HepG2 (cell line): Measurements from ENCODE around the gene FITM1. TPM values are rescaled to one million over a fixed set of nuclear protein-coding genes. Genes with fewer than 3 reads are reported as not detected.
A peak's percentile ranks its signal among the peaks of the same experiment; 100 is the strongest.

ENCODE experiments used
- ARHGAP35 ChIP-seq: sonication (generic); formaldehyde crosslinking; IDR thresholded peaks from 2 replicates; pipeline ENCODE4 v1.9.0; 2022; ENCODE audit warnings: mild to moderate bottlenecking, inconsistent platforms, moderate library complexity, missing genetic modification reagents, borderline replicate concordance
- ATF7-NPFF ChIP-seq: sonication (generic); formaldehyde crosslinking; IDR thresholded peaks from 2 replicates; pipeline ENCODE4 v1.8.1; 2023; ENCODE audit warnings: mild to moderate bottlenecking, low read depth, missing genetic modification reagents, moderate library complexity
- BRD4 ChIP-seq: sonication (generic); formaldehyde crosslinking; IDR thresholded peaks from 2 replicates; pipeline ENCODE4 v1.4.0; 2020; ENCODE audit warnings: missing genetic modification reagents
- CCAR2 ChIP-seq: fragments of 200-400 bp; formaldehyde crosslinking; optimal IDR thresholded peaks from 2 replicates; pipeline ENCODE3; 2018; ENCODE audit warnings: low read depth, mild to moderate bottlenecking, low read length, moderate library complexity
- DBP ChIP-seq: sonication (generic); formaldehyde crosslinking; IDR thresholded peaks from 2 replicates; pipeline ENCODE4 v1.4.0; 2020; ENCODE audit warnings: missing genetic modification reagents; ENCODE audit errors: not compliant biosample characterization
- FOXC1 ChIP-seq: sonication (generic); formaldehyde crosslinking; IDR thresholded peaks from 2 replicates; pipeline ENCODE4 v1.8.0; 2022; ENCODE audit warnings: mild to moderate bottlenecking, missing genetic modification reagents, borderline replicate concordance
- FOXK1 ChIP-seq: sonication (generic); formaldehyde crosslinking; IDR thresholded peaks from 2 replicates; pipeline ENCODE4 v1.4.0; 2020; ENCODE audit warnings: low read depth, missing genetic modification reagents, borderline replicate concordance
- HNRNPK ChIP-seq: fragments of 200-400 bp; formaldehyde crosslinking; IDR thresholded peaks from 2 replicates; pipeline ENCODE4 v1.6.1; 2018; ENCODE audit warnings: low read length, low read depth, moderate library complexity, mild to moderate bottlenecking; ENCODE audit not compliant: poor library complexity, severe bottlenecking
- NFYC ChIP-seq: IDR thresholded peaks from 2 replicates; pipeline ENCODE4 v1.6.1; 2016; ENCODE audit warnings: missing genetic modification reagents, missing compliant biosample characterization
- TERF1 ChIP-seq: sonication (generic); formaldehyde crosslinking; IDR thresholded peaks from 2 replicates; pipeline ENCODE4 v1.8.0; 2022; ENCODE audit warnings: mild to moderate bottlenecking, missing genetic modification reagents, moderate library complexity
- TFDP2 ChIP-seq: sonication (generic); formaldehyde crosslinking; IDR thresholded peaks from 2 replicates; pipeline ENCODE4 v1.4.0; 2020; ENCODE audit warnings: missing genetic modification reagents
- THAP9 ChIP-seq: sonication (generic); formaldehyde crosslinking; IDR thresholded peaks from 2 replicates; pipeline ENCODE4; 2020; ENCODE audit warnings: missing genetic modification reagents, mild to moderate bottlenecking, borderline replicate concordance
- TOPORS ChIP-seq: sonication (generic); formaldehyde crosslinking; IDR thresholded peaks from 2 replicates; pipeline ENCODE4 v1.8.0; 2023; ENCODE audit warnings: mild to moderate bottlenecking, missing genetic modification reagents
- ZFP36L2 ChIP-seq: sonication (generic); formaldehyde crosslinking; IDR thresholded peaks from 2 replicates; pipeline ENCODE4 v1.4.0; 2020; ENCODE audit warnings: missing genetic modification reagents
- ZNF143 ChIP-seq: sonication (generic); formaldehyde crosslinking; IDR thresholded peaks from 2 replicates; pipeline ENCODE4 v1.4.0; 2020; ENCODE audit warnings: missing genetic modification reagents
- ZNF224 ChIP-seq: sonication (generic); formaldehyde crosslinking; IDR thresholded peaks from 2 replicates; pipeline ENCODE4 v1.5.0; 2020; ENCODE audit warnings: mild to moderate bottlenecking, missing genetic modification reagents
- ZNF724P ChIP-seq: sonication (generic); formaldehyde crosslinking; IDR thresholded peaks from 2 replicates; pipeline ENCODE4 v1.8.0; 2022; ENCODE audit warnings: missing genetic modification reagents, borderline replicate concordance
- ZNF792 ChIP-seq: IDR thresholded peaks from 2 replicates; pipeline ENCODE4 v1.6.1; 2016
- ZNF816 ChIP-seq: sonication (generic); formaldehyde crosslinking; IDR thresholded peaks from 2 replicates; pipeline ENCODE4 v1.8.0; 2022; ENCODE audit warnings: missing genetic modification reagents, mild to moderate bottlenecking, borderline replicate concordance
- polyA plus RNA-seq, 8 experiments: library from polyadenylated mRNA; depleted of rRNA in 3 of 8; stranded (reverse) in 7 of 8; unstranded in 1 of 8; fragments of >200 nt; fragmentation: Illumina TruSeq in 4 of 8; extraction: Trizol in 4 of 8; gene quantifications; 2 replicates each; pipeline versions ENCODE4 v1.2.1 to v1.2.3, GENCODE V29; 2011 to 2016; ENCODE audit warnings: low read depth in 4 of 8, missing spikeins in 1 of 8, mixed read lengths in 1 of 8; ENCODE audit not compliant: insufficient read depth in 1 of 8
- total RNA-seq, 5 experiments: library from RNA; depleted of rRNA; stranded (reverse); fragments of >200 nt; fragmentation: Illumina TruSeq; extraction: Trizol; gene quantifications; 2 replicates each; pipeline ENCODE4 v1.2.3, GENCODE V29; 2016; ENCODE audit warnings: low read depth in 1 of 5

Gene FITM1
- total and polyA plus RNA-seq, 2 of the 13 experiments (the other 11 are each of a cell fraction or from before 2014, with no cell fraction given): 2.7 to 5.8 TPM

GRCh38 chr14:24095271-24096068 lies 35.0 kb upstream of the FITM1 start (continued):
- TF ChIP-seq CCAR2 (no peak), ZNF792 (CRISPR knock-in tag) (peak; percentile 100), DBP (no peak), TERF1 (no peak), ATF7-NPFF (CRISPR knock-in tag) (peak; percentile 99), BRD4 (peak; percentile 99), ZNF143 (CRISPR knock-in tag) (peak; percentile 48; the same call in 1 of the 2 replicates), ZNF816 (CRISPR knock-in tag) (no peak), ARHGAP35 (CRISPR knock-in tag) (peak; percentile 55; the same call in 1 of the 2 replicates), FOXK1 (peak; percentile 94), TFDP2 (peak; percentile 95), HNRNPK (no peak), TOPORS (CRISPR knock-in tag) (peak; percentile 96), NFYC (CRISPR knock-in tag) (peak; percentile 91), ZNF224 (CRISPR knock-in tag) (no peak), ZFP36L2 (CRISPR knock-in tag) (peak; percentile 94), FOXC1 (CRISPR knock-in tag) (no peak), ZNF724P (CRISPR knock-in tag) (peak; percentile 99), THAP9 (CRISPR knock-in tag) (peak; percentile 93)
